PC-3 (cell line): Measurements from ENCODE around the gene ZNF689. TPM values are rescaled to one million over a fixed set of nuclear protein-coding genes. Genes with fewer than 3 reads are reported as not detected.
"Not testable (repeated sequence)": the region's sequence is repeated elsewhere in the genome, so short reads cannot be mapped to it uniquely, and the experiment has no call there.

Experiments used
- ATAC-seq: fragments of 200-7000 bp; cut with Tn5 transposase; 2 replicates; pipeline ENCODE4 v1.9.1; 2020; ENCODE audit warnings: mild to moderate bottlenecking, moderate library complexity
- BruUV-seq: library from RNA; stranded (reverse); fragments of 400-500 nt; replicated peaks from 2 replicates; lab custom pipeline; 2021; lab: Mats Ljungman, UMichigan
- CTCF ChIA-PET: fragments of 300-600 bp; sonication (Branson Sonifier 250); formaldehyde crosslinking; loops from one replicate; lab custom pipeline; 2022; ENCODE audit warnings: antibody characterized with exemption; lab: Charles Lee
- POLR2A ChIA-PET: fragments of 300-600 bp; sonication (Branson Sonifier 250); formaldehyde crosslinking; loops from one replicate; lab custom pipeline; 2022; ENCODE audit warnings: antibody characterized with exemption; ENCODE audit not compliant: unreplicated experiment; lab: Charles Lee
- DNase-seq: peaks from one replicate; pipeline ENCODE4 v3.0.0-alpha.2; 2015
- H2AFZ ChIP-seq: fragments of 300-600 bp; sonication (generic); 2 replicates; pipeline ENCODE4 v1.6.0; 2016; ENCODE audit warnings: antibody characterized with exemption, low read length
- H3F3A ChIP-seq: fragments of 300-600 bp; sonication (generic); one replicate; pipeline ENCODE4 v1.6.0; 2017; ENCODE audit warnings: antibody characterized with exemption, low read length, control low read depth, mild to moderate bottlenecking; ENCODE audit not compliant: unreplicated experiment
- H3K27ac ChIP-seq: fragments of 300-600 bp; sonication (generic); 2 replicates; pipeline ENCODE4 v1.5.1; 2016; ENCODE audit warnings: mild to moderate bottlenecking, low read length
- H3K27me3 ChIP-seq: fragments of 300-600 bp; sonication (generic); 2 replicates; pipeline ENCODE4 v1.6.1; 2016; ENCODE audit warnings: low read length, mixed read lengths
- H3K36me3 ChIP-seq: fragments of 300-600 bp; sonication (generic); 2 replicates; pipeline ENCODE4 v1.6.1; 2016; ENCODE audit warnings: low read depth, mixed run types, low read length, mixed read lengths
- H3K4me1 ChIP-seq: fragments of 300-600 bp; sonication (generic); 2 replicates; pipeline ENCODE4 v1.5.1; 2016; ENCODE audit warnings: low read length; ENCODE audit not compliant: insufficient read depth
- H3K4me2 ChIP-seq: fragments of 300-600 bp; sonication (generic); 2 replicates; pipeline ENCODE4 v1.6.0; 2016; ENCODE audit warnings: low read length
- H3K4me3 ChIP-seq: fragments of 300-600 bp; sonication (generic); 2 replicates; pipeline ENCODE4 v1.5.1; 2016; ENCODE audit warnings: mild to moderate bottlenecking, low read length, mixed read lengths
- H3K79me2 ChIP-seq: fragments of 300-600 bp; sonication (generic); 2 replicates; pipeline ENCODE4 v1.6.1; 2017; ENCODE audit warnings: low read length, mixed read lengths
- H3K9ac ChIP-seq: fragments of 300-600 bp; sonication (generic); 2 replicates; pipeline ENCODE4 v1.6.0; 2016; ENCODE audit warnings: mild to moderate bottlenecking, low read length
- H3K9me2 ChIP-seq: fragments of 300-600 bp; sonication (generic); replicated peaks from 2 replicates; pipeline ENCODE4 v1.6.1; 2016; ENCODE audit warnings: mixed run types, low read length, mixed read lengths
- H3K9me3 ChIP-seq: fragments of 300-600 bp; sonication (generic); 2 replicates; pipeline ENCODE4 v1.6.1; 2016; ENCODE audit warnings: low read length, mixed read lengths
- H4K20me1 ChIP-seq: fragments of 300-600 bp; sonication (generic); 2 replicates; pipeline ENCODE4 v1.6.1; 2016; ENCODE audit warnings: low read length, mixed read lengths
- CTCF ChIP-seq: fragments of 300-600 bp; sonication (generic); conservative IDR thresholded peaks from 2 replicates; pipeline ENCODE4 v1.5.1; 2017; ENCODE audit warnings: antibody characterized with exemption, low read depth, mild to moderate bottlenecking, low read length
- EZH2 ChIP-seq: fragments of 300-600 bp; sonication (generic); IDR thresholded peaks from one replicate; pipeline ENCODE4 v1.6.1; 2017; ENCODE audit warnings: antibody characterized with exemption, mild to moderate bottlenecking, low read length; ENCODE audit not compliant: unreplicated experiment
- EZH2phosphoT487 ChIP-seq: fragments of 300-600 bp; sonication (generic); IDR thresholded peaks from 2 replicates; pipeline ENCODE4 v1.6.1; 2018; ENCODE audit warnings: mild to moderate bottlenecking, antibody characterized with exemption, low read length, borderline replicate concordance
- intact Hi-C: fragments of 100-400 bp; cut with micrococcal nuclease; formaldehyde crosslinking; loops from 2 replicates; pipeline ENCODE4 v1.9.0; 2023
- total RNA-seq: library from RNA; depleted of rRNA; stranded (reverse); fragments of >200 nt; gene quantifications from 2 replicates; pipeline ENCODE4 v1.2.3, GENCODE V29; 2014

ZNF689 gene
- total RNA-seq, 1 experiment from 2014 or later: 6.0 TPM

GRCh38 chr16:30636599-30636998 lies 26.4 kb upstream of the ZNF689 start:
- Histone ChIP-seq H3K4me2 (no peak overlapping the region), H3K27me3 (no peaks in the 10 kb centered on the region), H3K4me3 (no peak overlapping the region), H3K36me3 (no peaks in the 10 kb centered on the region), H3K9me2 (no peaks in the 10 kb centered on the region), H3K9ac (no peak overlapping the region), H3K9me3 (no peaks in the 10 kb centered on the region), H4K20me1 (no peaks in the 10 kb centered on the region), H3K4me1 (no peaks in the 10 kb centered on the region; the same call in 1 of the 2 replicates), H2AFZ (no peak overlapping the region), H3K27ac (no peak overlapping the region), H3F3A (no peaks in the 10 kb centered on the region), H3K79me2 (peaks cover 13% of the 10 kb centered on the region)
- no TSS peak for BruUV-seq
- no peak for DNase-seq
- POLR2A ChIA-PET: no interaction called here
- CTCF ChIA-PET: no interaction called here
- intact Hi-C loops: loop anchor here (5.0 to 10.0 kb wide), 3 partner anchors 62 to 204 kb away; partner anchors contain the start of genes DCTPP1, ZNF688 and ZNF768
- no peak for ATAC-seq
- no peak for TF ChIP-seq CTCF
- no peak for TF ChIP-seq EZH2phosphoT487
- no peak for TF ChIP-seq EZH2

DNA sequence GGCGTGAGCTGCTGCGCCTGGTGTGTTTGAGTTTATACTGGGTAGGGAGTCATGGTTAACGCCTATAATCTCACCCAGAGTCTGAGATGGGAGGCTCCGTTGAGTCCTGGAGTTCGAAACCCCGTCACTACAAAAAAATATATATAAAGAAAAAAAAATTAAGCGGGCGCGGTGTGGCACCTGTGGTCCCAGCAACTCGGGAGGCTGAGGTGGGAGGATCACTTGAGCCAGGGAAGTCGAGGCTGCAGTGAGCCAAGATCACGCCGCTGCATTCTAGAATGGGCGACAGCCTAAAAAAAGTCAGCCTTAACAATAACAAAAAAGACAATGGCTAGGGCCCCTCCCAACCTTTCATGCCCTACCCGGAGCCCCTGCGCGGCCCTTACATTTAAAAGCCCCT lies 23.3 kb upstream of the ZNF689 start:
- no peak for TF ChIP-seq CTCF
- no peak for TF ChIP-seq EZH2
- no peak for TF ChIP-seq EZH2phosphoT487
- intact Hi-C loops: loop anchor here (10.0 kb wide), 2 partner anchors 59 to 109 kb away; partner anchors contain the start of genes ZNF688 and ZNF768
- H3K9me2 ChIP-seq: no peaks in the 10 kb centered on the region
- ChIA-PET CTCF (no interaction called here), POLR2A (interaction anchor here (0.5 to 0.9 kb wide), 3 partner anchors 89 to 568 kb away, joined by 3 to 16 read pairs (median 3); partner anchors contain the start of genes ALDOA and DCTPP1)
- peak overlapping the region; percentile 80 for H3K4me3 ChIP-seq
- ATAC-seq (no peak), DNase-seq (no peak)
- H3K27ac ChIP-seq: peak overlapping the region; percentile 54
- BruUV-seq: TSS peak; percentile 84
- no peaks in the 10 kb centered on the region for H3K27me3 ChIP-seq
- H4K20me1 ChIP-seq: no peaks in the 10 kb centered on the region
- H3F3A ChIP-seq: no peaks in the 10 kb centered on the region
- peak overlapping the region; percentile 61 for H3K9ac ChIP-seq
- H3K4me2 ChIP-seq: peak overlapping the region; percentile 81
- peaks cover 2% of the 10 kb centered on the region; the same call in 1 of the 2 replicates for H3K4me1 ChIP-seq
- no peaks in the 10 kb centered on the region for H3K9me3 ChIP-seq
- no peaks in the 10 kb centered on the region for H3K36me3 ChIP-seq
- H3K79me2 ChIP-seq: peaks cover 13% of the 10 kb centered on the region
- H2AFZ ChIP-seq: no peak overlapping the region

DNA sequence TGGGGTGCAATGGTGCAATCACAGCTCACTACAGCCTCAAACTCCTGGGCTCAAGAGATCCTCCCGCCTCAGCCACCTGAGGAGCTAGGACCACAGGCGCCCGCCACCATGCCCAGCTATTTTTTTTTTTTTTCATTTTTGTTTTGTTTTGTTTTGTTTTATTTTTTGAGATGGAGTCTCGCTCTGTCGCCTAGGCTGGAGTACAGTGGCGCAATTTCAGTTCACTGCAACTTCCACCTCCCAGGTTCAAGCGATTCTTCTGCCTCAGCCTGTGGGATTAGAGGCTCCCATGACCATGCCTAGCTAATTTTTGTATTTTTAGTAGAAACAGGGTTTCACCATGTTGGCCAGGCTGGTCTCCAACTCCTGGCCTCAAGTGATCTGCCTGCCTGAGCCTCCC lies 22.3 kb upstream of the ZNF689 start:
- H3K9me2 ChIP-seq, H3K4me2 ChIP-seq, H3K27ac ChIP-seq, H3K9me3 ChIP-seq, BruUV-seq, CTCF ChIA-PET, H3K9ac ChIP-seq, H4K20me1 ChIP-seq, H3K36me3 ChIP-seq, ATAC-seq, H2AFZ ChIP-seq, H3K4me3 ChIP-seq, H3K27me3 ChIP-seq, H3K4me1 ChIP-seq, DNase-seq, H3F3A ChIP-seq: not testable (repeated sequence)
- POLR2A ChIA-PET: interaction anchor here (0.6 kb wide), 1 partner anchor 567 kb away, joined by 3 read pairs; no protein-coding TSS in a partner anchor
- intact Hi-C loops: loop anchor here (10.0 kb wide), 2 partner anchors 58 to 108 kb away; partner anchors contain the start of genes ZNF688 and ZNF768
- peaks cover 13% of the 10 kb centered on the region for H3K79me2 ChIP-seq
